H1 (cell line): Measurements from ENCODE around the gene ZDHHC1. TPM values are rescaled to one million over a fixed set of nuclear protein-coding genes. Genes with fewer than 3 reads are reported as not detected.

ENCODE experiments used
- CTCF ChIA-PET: fragments of 300-600 bp; sonication (Branson Sonifier 250); formaldehyde crosslinking; loops from one replicate; lab custom pipeline; 2021; ENCODE audit not compliant: partially characterized antibody; lab: Charles Lee
- POLR2A ChIA-PET: fragments of 300-600 bp; sonication (Branson Sonifier 250); formaldehyde crosslinking; loops from one replicate; lab custom pipeline; 2021; ENCODE audit warnings: inconsistent platforms; ENCODE audit not compliant: partially characterized antibody; lab: Charles Lee
- DNase-seq, 2 experiments: peaks; one replicate each; pipeline versions ENCODE4 v3.0.0 to v3.0.0-alpha.2; 2010 to 2022; ENCODE audit warnings: low spot score in 2 of 2, low read depth in 1 of 2, mixed read lengths in 1 of 2
- FAIRE-seq: peaks from 2 replicates; lab custom pipeline; 2011; peaks lifted over from hg19 to GRCh38; lab: Jason Lieb, UNC
- H2AFZ ChIP-seq: 2 replicates; pipeline ENCODE4 v1.8.1; 2012; ENCODE audit warnings: low read length, inconsistent platforms
- H2AK5ac ChIP-seq: 2 replicates; pipeline ENCODE4 v1.6.1; 2013; ENCODE audit warnings: low read depth, low read length
- H2BK120ac ChIP-seq: replicated peaks from 2 replicates; pipeline ENCODE3; 2013; ENCODE audit warnings: low read depth, low read length, inconsistent platforms
- H2BK12ac ChIP-seq: 2 replicates; pipeline ENCODE4 v1.6.1; 2013; ENCODE audit warnings: low read depth, low read length
- H2BK15ac ChIP-seq: 2 replicates; pipeline ENCODE4 v1.6.1; 2013; ENCODE audit warnings: low read length
- H2BK20ac ChIP-seq: 2 replicates; pipeline ENCODE4 v1.6.1; 2013; ENCODE audit warnings: low read length
- H2BK5ac ChIP-seq: 2 replicates; pipeline ENCODE4 v1.6.1; 2013; ENCODE audit warnings: low read depth, low read length
- H3K14ac ChIP-seq: 2 replicates; pipeline ENCODE4 v1.6.1; 2013; ENCODE audit warnings: inconsistent platforms; ENCODE audit not compliant: insufficient read length
- H3K18ac ChIP-seq: 2 replicates; pipeline ENCODE4 v1.6.1; 2013; ENCODE audit warnings: low read length; ENCODE audit errors: extremely low read depth
- H3K23ac ChIP-seq: 2 replicates; pipeline ENCODE4 v1.6.1; 2013; ENCODE audit warnings: inconsistent platforms; ENCODE audit not compliant: insufficient read length
- H3K23me2 ChIP-seq: 2 replicates; pipeline ENCODE4 v1.6.1; 2013; ENCODE audit warnings: low read depth, low read length
- H3K27ac ChIP-seq: 2 replicates; pipeline ENCODE4 v1.6.1; 2011; ENCODE audit warnings: low read depth, low read length, inconsistent platforms
- H3K27me3 ChIP-seq, 4 experiments: replicated peaks in 1 of 4; 1 replicate in 1 of 4; 2 replicates in 3 of 4; pipeline versions ENCODE4 v1.6.1 to v1.8.1; 2011 to 2013; ENCODE audit warnings: low read length in 3 of 4, mild to moderate bottlenecking in 3 of 4, inconsistent platforms in 2 of 4, mixed read lengths in 2 of 4, moderate library complexity in 1 of 4; ENCODE audit not compliant: control insufficient read depth in 3 of 4, insufficient read depth in 3 of 4; ENCODE audit errors: extremely low read depth in 1 of 4
- H3K36me3 ChIP-seq, 4 experiments: 2 replicates each; pipeline versions ENCODE4 v1.6.1 to v1.8.1; 2011 to 2013; ENCODE audit warnings: mild to moderate bottlenecking in 4 of 4, low read length in 3 of 4, moderate library complexity in 2 of 4, control low read depth in 1 of 4, inconsistent platforms in 1 of 4; ENCODE audit not compliant: insufficient read depth in 4 of 4, control insufficient read depth in 2 of 4
- H3K4ac ChIP-seq: replicated peaks from 2 replicates; pipeline ENCODE3; 2013; ENCODE audit warnings: low read length, low read depth, mixed read lengths, inconsistent platforms; ENCODE audit not compliant: insufficient read length
- H3K4me1 ChIP-seq, 4 experiments: replicated peaks in 1 of 4; 1 replicate in 1 of 4; 2 replicates in 3 of 4; pipeline versions ENCODE4 v1.6.1 to v1.8.1; 2011 to 2013; ENCODE audit warnings: low read length in 3 of 4, inconsistent platforms in 2 of 4, mixed read lengths in 1 of 4; ENCODE audit not compliant: insufficient read depth in 4 of 4, control insufficient read depth in 3 of 4
- H3K4me2 ChIP-seq, 2 experiments: 2 replicates each; pipeline versions ENCODE4 v1.6.1 to v1.8.1; 2011 to 2013; ENCODE audit warnings: low read depth in 2 of 2, low read length in 2 of 2, control low read depth in 1 of 2, inconsistent platforms in 1 of 2, mild to moderate bottlenecking in 1 of 2; ENCODE audit not compliant: insufficient read depth in 1 of 2
- H3K4me3 ChIP-seq, 4 experiments: fragments of 200-600, 300-600 bp in 1 of 4; sonication (generic), shearing (Covaris generic), sonication (Bioruptor Twin) in 1 of 4; 2 replicates each; pipeline versions ENCODE4 v1.5.1 to v1.8.1; 2011 to 2016; ENCODE audit warnings: low read length in 4 of 4, low read depth in 3 of 4, control low read depth in 2 of 4, inconsistent platforms in 2 of 4, mild to moderate bottlenecking in 2 of 4, mixed read lengths in 1 of 4, moderate library complexity in 1 of 4; ENCODE audit not compliant: insufficient read depth in 2 of 4; ENCODE audit errors: extremely low read depth in 1 of 4
- H3K56ac ChIP-seq: replicated peaks from 2 replicates; pipeline ENCODE3; 2013; ENCODE audit warnings: low read depth, mild to moderate bottlenecking, mixed read lengths, low read length, inconsistent platforms; ENCODE audit not compliant: insufficient read length
- H3K79me1 ChIP-seq: 2 replicates; pipeline ENCODE4 v1.6.1; 2013; ENCODE audit warnings: low read depth, low read length, control low read depth
- H3K79me2 ChIP-seq, 2 experiments: 2 replicates each; pipeline versions ENCODE4 v1.6.1 to v1.8.1; 2012 to 2013; ENCODE audit warnings: low read length in 2 of 2, mild to moderate bottlenecking in 2 of 2, inconsistent platforms in 1 of 2; ENCODE audit not compliant: insufficient read depth in 2 of 2, control insufficient read depth in 1 of 2
- H3K9ac ChIP-seq, 4 experiments: replicated peaks in 1 of 4; 1 replicate in 1 of 4; 2 replicates in 3 of 4; pipeline versions ENCODE4 v1.6.1 to v1.8.1; 2011 to 2013; ENCODE audit warnings: low read depth in 3 of 4, low read length in 3 of 4, control low read depth in 2 of 4, mild to moderate bottlenecking in 2 of 4, moderate library complexity in 2 of 4, inconsistent platforms in 1 of 4; ENCODE audit errors: extremely low read depth in 1 of 4
- H3K9me3 ChIP-seq, 2 experiments: 2 replicates each; pipeline versions ENCODE4 v1.6.1 to v1.8.1; 2012 to 2013; ENCODE audit warnings: mild to moderate bottlenecking in 2 of 2, moderate library complexity in 2 of 2, control low read depth in 1 of 2, inconsistent platforms in 1 of 2, low read depth in 1 of 2, low read length in 1 of 2, mixed read lengths in 1 of 2; ENCODE audit not compliant: insufficient read depth in 2 of 2
- H4K20me1 ChIP-seq, 2 experiments: replicated peaks in 1 of 2; 2 replicates each; pipeline versions ENCODE3 to v1.8.1; 2011 to 2013; ENCODE audit warnings: inconsistent platforms in 2 of 2, low read length in 2 of 2, mild to moderate bottlenecking in 1 of 2; ENCODE audit not compliant: insufficient read depth in 2 of 2, control insufficient read depth in 1 of 2
- H4K5ac ChIP-seq: 2 replicates; pipeline ENCODE4 v1.6.1; 2013; ENCODE audit warnings: low read length, low read depth, mixed read lengths, inconsistent platforms; ENCODE audit not compliant: insufficient read length
- H4K8ac ChIP-seq: 2 replicates; pipeline ENCODE4 v1.8.0; 2013; ENCODE audit warnings: mild to moderate bottlenecking, moderate library complexity, low read length, inconsistent platforms; ENCODE audit not compliant: insufficient read depth; ENCODE audit errors: extremely low read depth
- H4K91ac ChIP-seq: replicated peaks from 2 replicates; pipeline ENCODE3; 2013; ENCODE audit warnings: low read length, mixed read lengths, inconsistent platforms; ENCODE audit not compliant: insufficient read length
- CHD1 ChIP-seq: IDR thresholded peaks from 2 replicates; pipeline ENCODE4 v1.6.1; 2012; ENCODE audit warnings: low read depth, low read length, improper control_type of control experiment
- EP300 ChIP-seq, 2 experiments: IDR thresholded peaks; 1 replicate in 1 of 2; 2 replicates in 1 of 2; pipeline ENCODE4 v1.6.1; 2011 to 2012; ENCODE audit warnings: low read depth in 2 of 2, low read length in 2 of 2, mild to moderate bottlenecking in 2 of 2, borderline replicate concordance in 1 of 2, inconsistent platforms in 1 of 2, moderate library complexity in 1 of 2
- EZH2 ChIP-seq: fragments of 200-600 bp; sonication (generic); IDR thresholded peaks from 2 replicates; pipeline ENCODE4 v1.7.1; 2012; ENCODE audit warnings: low read depth, mild to moderate bottlenecking, moderate library complexity, low read length, inconsistent platforms; ENCODE audit not compliant: severe bottlenecking
- GTF2F1 ChIP-seq: IDR thresholded peaks from 2 replicates; pipeline ENCODE4 v1.6.1; 2012; ENCODE audit warnings: low read depth, low read length, improper control_type of control experiment, borderline replicate concordance
- NANOG ChIP-seq: IDR thresholded peaks from 2 replicates; pipeline ENCODE4 v1.6.1; 2011; ENCODE audit warnings: low read length, low read depth, mild to moderate bottlenecking, inconsistent platforms; ENCODE audit not compliant: insufficient read depth, poor library complexity, severe bottlenecking
- POLR2A ChIP-seq, 2 experiments: IDR thresholded peaks; 1 replicate in 1 of 2; 2 replicates in 1 of 2; pipeline ENCODE4 v1.6.1; 2011; ENCODE audit warnings: low read depth in 2 of 2, low read length in 2 of 2, mild to moderate bottlenecking in 2 of 2; ENCODE audit errors: control extremely low read depth in 1 of 2
- POU5F1 ChIP-seq: IDR thresholded peaks from 2 replicates; pipeline ENCODE4 v1.6.1; 2011; ENCODE audit warnings: low read depth, mild to moderate bottlenecking, low read length, moderate library complexity
- RXRA ChIP-seq: IDR thresholded peaks from 2 replicates; pipeline ENCODE4 v1.6.1; 2011; ENCODE audit warnings: low read depth, mild to moderate bottlenecking, low read length, moderate library complexity; ENCODE audit not compliant: insufficient read depth
- SAP30 ChIP-seq: fragments of 300-600 bp; sonication (generic); IDR thresholded peaks from 2 replicates; pipeline ENCODE4 v1.7.1; 2012; ENCODE audit warnings: low read length, moderate library complexity, mild to moderate bottlenecking, inconsistent platforms; ENCODE audit not compliant: insufficient read depth, insufficient replicate concordance
- SIX5 ChIP-seq: IDR thresholded peaks from 2 replicates; pipeline ENCODE4 v1.6.1; 2011; ENCODE audit warnings: mild to moderate bottlenecking, low read depth, low read length
- SP2 ChIP-seq: IDR thresholded peaks from 2 replicates; pipeline ENCODE4 v1.6.1; 2012; ENCODE audit warnings: mild to moderate bottlenecking, low read length, inconsistent platforms
- SRF ChIP-seq: IDR thresholded peaks from 2 replicates; pipeline ENCODE4 v1.6.1; 2011; ENCODE audit warnings: mild to moderate bottlenecking, low read depth, low read length, moderate library complexity
- ZNF274 ChIP-seq: IDR thresholded peaks from 2 replicates; pipeline ENCODE4 v1.7.0; 2012; ENCODE audit warnings: low read length, borderline replicate concordance; ENCODE audit errors: extremely low read depth
- WGBS, 2 experiments: shearing (Covaris generic) in 1 of 2; methylation state at CpG; one replicate each; pipeline versions ENCODE4 v1.1.6 to v1.1.7; 2013 to 2015; ENCODE audit warnings: low lambda C conversion rate in 2 of 2, mixed read lengths in 2 of 2, inconsistent platforms in 1 of 2, low coverage in 1 of 2, missing lambda C conversion rate in 1 of 2; ENCODE audit not compliant: insufficient replicate concordance in 2 of 2, insufficient coverage in 1 of 2, insufficient read length in 1 of 2; ENCODE audit errors: extremely low coverage in 1 of 2, missing lambda C conversion rate in 1 of 2; 5-methylcytosine and 5-hydroxymethylcytosine counted together
- polyA plus RNA-seq, 7 experiments: library from polyadenylated mRNA; depleted of rRNA in 3 of 7; stranded (reverse) in 5 of 7; unstranded in 2 of 7; fragments of >200 nt in 5 of 7; fragments of 200-250 nt in 2 of 7; gene quantifications; 1 replicate in 5 of 7; 2 replicates in 1 of 7; 4 replicates in 1 of 7; pipeline versions ENCODE4 v1.2.1 to v1.2.3, GENCODE V29; 2011 to 2013; ENCODE audit warnings: missing spikeins in 2 of 7, mixed read lengths in 2 of 7
- total RNA-seq: library from RNA; stranded (reverse); fragmentation: NEBNext Ultra II Directional; extraction: Animal tissue kit (Norgen Biotek cat#: 25700); gene quantifications from 2 replicates; pipeline ENCODE4 v1.2.1, GENCODE V29; 2021

Gene ZDHHC1
- total and polyA plus RNA-seq, 2 of the 8 experiments (the other 6 are each of a cell fraction or from before 2014, with no cell fraction given): 3.1 to 4.9 TPM

DNA sequence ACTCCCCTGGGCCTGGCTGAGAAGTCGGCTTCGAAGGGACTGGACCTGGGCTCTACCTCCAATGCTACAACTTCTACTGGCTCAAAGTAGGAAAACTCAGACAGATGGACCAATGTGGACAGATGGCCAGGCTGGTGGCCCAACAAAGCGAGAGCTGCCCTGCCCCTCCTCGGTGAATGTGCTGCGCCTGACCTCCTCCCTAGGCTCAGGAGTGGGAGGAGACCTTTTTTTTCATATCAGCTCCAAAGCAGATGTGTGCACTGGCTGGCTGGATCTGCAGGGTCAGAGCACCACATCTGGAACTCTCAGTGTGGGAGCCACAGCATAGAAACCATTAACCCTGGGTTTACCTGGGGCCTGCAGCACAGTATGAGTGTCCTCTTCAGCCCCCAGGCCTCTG, 43.9 kb upstream of the ZDHHC1 start:
- Histone ChIP-seq H2AFZ (no peak overlapping the region), H3K9me3 (no peaks in the 10 kb centered on the region), H2BK5ac (no peak overlapping the region), H2BK120ac (no peak overlapping the region), H3K4me1 (no peaks in the 10 kb centered on the region; a peak in 1 of 7 replicates), H2BK12ac (no peak overlapping the region), H3K9ac (no peak overlapping the region), H3K18ac (no peak overlapping the region), H3K4me3 (no peak overlapping the region), H2BK15ac (no peak overlapping the region), H3K56ac (no peak overlapping the region), H3K23me2 (no peaks in the 10 kb centered on the region), H3K79me1 (peaks cover 4% of the 10 kb centered on the region), H3K23ac (no peak overlapping the region), H3K27ac (no peak overlapping the region), H2AK5ac (no peak overlapping the region), H4K8ac (no peak overlapping the region), H3K27me3 (no peaks in the 10 kb centered on the region), H2BK20ac (no peak overlapping the region), H4K91ac (no peak overlapping the region), H3K79me2 (peaks cover 0 to 4% of the 10 kb centered on the region in 2 experiments; a peak in 1 of 4 replicates), H3K14ac (no peak overlapping the region), H3K4ac (no peak overlapping the region), H3K4me2 (no peak overlapping the region), H3K36me3 (no peaks in the 10 kb centered on the region), H4K20me1 (peaks cover 19% of the 10 kb centered on the region in 2 experiments), H4K5ac (no peak overlapping the region)
- POLR2A ChIA-PET: no interaction called here
- DNase-seq (no peak), FAIRE-seq (no peak)
- CTCF ChIA-PET: interaction anchor here (0.9 to 28.6 kb wide), 4 partner anchors 16 to 175 kb away, joined by 3 to 683 read pairs (median 98); partner anchors contain the start of gene HSD11B2
- WGBS, 2 experiments: 98% methylated on average over 5 of the region's 5 CpGs; no CpG with 5 or more reads in 1 of the 2 experiments
- TF ChIP-seq EP300 (IDR thresholded peaks at IDR 0.05; ENCODE audit: borderline replicate concordance in 1 of 2, low read depth in 2 of 2, low read length in 2 of 2) (no peak), SAP30 (no peak), SIX5 (no peak), ZNF274 (no peak), SRF (no peak), SP2 (no peak), GTF2F1 (no peak), RXRA (no peak), POLR2A (IDR thresholded peaks at IDR 0.05; ENCODE audit: control extremely low read depth in 1 of 2, low read depth in 2 of 2, low read length in 2 of 2) (no peak), EZH2 (no peak), CHD1 (no peak), NANOG (no peak), POU5F1 (no peak)
